DOHH2 (cell line): ENCODE measurements around the gene ABAT.

Experiments used
- CTCF ChIP-seq: fragments of 200-600 bp; sonication (generic); IDR thresholded peaks from one replicate; pipeline ENCODE4 v1.5.1; 2014; ENCODE audit warnings: antibody characterized with exemption, mild to moderate bottlenecking, low read depth, low read length; ENCODE audit not compliant: poor library complexity, severe bottlenecking
- EZH2phosphoT487 ChIP-seq: fragments of 200-600 bp; sonication (generic); IDR thresholded peaks from 2 replicates; pipeline ENCODE4 v1.6.1; 2017; ENCODE audit warnings: borderline replicate concordance, mild to moderate bottlenecking, antibody characterized with exemption, low read length, moderate library complexity, mixed read lengths

GRCh38 chr16:8773537-8773936 is 99.1 kb downstream of the ABAT start:
- TF ChIP-seq CTCF (no peak), EZH2phosphoT487 (no peak)
